Neural progenitor cell (in vitro differentiated cells): ENCODE results near the gene MS4A18.

Experiments
- EZH2 ChIP-seq: fragments of 200-600 bp; sonication (generic); IDR thresholded peaks from 2 replicates; pipeline ENCODE4 v1.6.1; 2017; ENCODE audit warnings: antibody characterized with exemption, mild to moderate bottlenecking, moderate library complexity
- EZH2phosphoT487 ChIP-seq: fragments of 200-600 bp; sonication (generic); IDR thresholded peaks from 2 replicates; pipeline ENCODE4 v1.6.1; 2017; ENCODE audit warnings: antibody characterized with exemption
- TF ChIP-seq, protein P1 (sequence below): fragments of 200-600 bp; sonication (generic); IDR thresholded peaks from 2 replicates; pipeline ENCODE4 v1.5.1; 2017; ENCODE audit warnings: antibody characterized with exemption, mild to moderate bottlenecking

- TF ChIP-seq EZH2 (no peak), EZH2phosphoT487 (no peak)
- TF ChIP-seq, protein P1, sequence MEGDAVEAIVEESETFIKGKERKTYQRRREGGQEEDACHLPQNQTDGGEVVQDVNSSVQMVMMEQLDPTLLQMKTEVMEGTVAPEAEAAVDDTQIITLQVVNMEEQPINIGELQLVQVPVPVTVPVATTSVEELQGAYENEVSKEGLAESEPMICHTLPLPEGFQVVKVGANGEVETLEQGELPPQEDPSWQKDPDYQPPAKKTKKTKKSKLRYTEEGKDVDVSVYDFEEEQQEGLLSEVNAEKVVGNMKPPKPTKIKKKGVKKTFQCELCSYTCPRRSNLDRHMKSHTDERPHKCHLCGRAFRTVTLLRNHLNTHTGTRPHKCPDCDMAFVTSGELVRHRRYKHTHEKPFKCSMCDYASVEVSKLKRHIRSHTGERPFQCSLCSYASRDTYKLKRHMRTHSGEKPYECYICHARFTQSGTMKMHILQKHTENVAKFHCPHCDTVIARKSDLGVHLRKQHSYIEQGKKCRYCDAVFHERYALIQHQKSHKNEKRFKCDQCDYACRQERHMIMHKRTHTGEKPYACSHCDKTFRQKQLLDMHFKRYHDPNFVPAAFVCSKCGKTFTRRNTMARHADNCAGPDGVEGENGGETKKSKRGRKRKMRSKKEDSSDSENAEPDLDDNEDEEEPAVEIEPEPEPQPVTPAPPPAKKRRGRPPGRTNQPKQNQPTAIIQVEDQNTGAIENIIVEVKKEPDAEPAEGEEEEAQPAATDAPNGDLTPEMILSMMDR, result no peak
Observed at GRCh38 chr11:60719391-60719790, 5.1 kb upstream of the MS4A18 start.
